Cardiac fibroblast (primary cell): ENCODE results near the gene GPC6.

Source experiments
- DNase-seq, 2 donors: peaks; one replicate each; pipeline versions ENCODE4 v3.0.0 to v3.0.0-alpha.2; 2010; ENCODE audit warnings: low read depth in 2 of 2
- H3K4me3 ChIP-seq, 2 donors: replicated peaks in 1 of 2; 1 replicate in 1 of 2; 2 replicates in 1 of 2; pipeline ENCODE4 v1.5.1; 2011; ENCODE audit warnings: low read depth in 2 of 2, low read length in 2 of 2, mild to moderate bottlenecking in 2 of 2, moderate library complexity in 1 of 2
- TF ChIP-seq, protein P1 (sequence below): IDR thresholded peaks from one replicate; pipeline ENCODE4 v1.5.1; 2011; ENCODE audit warnings: low read depth, mild to moderate bottlenecking, low read length, inconsistent platforms

GPC6 gene

DNA sequence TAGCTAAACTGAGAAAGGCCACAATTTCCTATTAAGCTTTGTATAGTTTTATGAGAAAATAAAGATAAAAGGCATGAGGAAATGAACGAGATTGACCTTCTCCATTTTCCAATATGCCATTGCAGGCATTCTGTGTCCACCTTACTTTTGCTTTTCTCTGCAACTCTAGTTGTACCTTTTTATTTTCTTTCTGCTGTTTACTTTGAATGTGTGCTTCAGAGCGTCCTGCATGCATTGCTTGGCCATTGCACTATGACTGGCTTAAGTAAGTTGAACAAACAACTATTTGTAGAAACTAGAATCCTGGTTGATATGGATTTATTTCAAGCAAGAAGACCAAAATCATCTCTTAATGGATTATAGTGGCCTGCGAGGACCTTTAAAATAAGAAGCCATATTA is 510.3 kb downstream of the GPC6 start:
- no peak for DNase-seq
- TF ChIP-seq, protein P1, sequence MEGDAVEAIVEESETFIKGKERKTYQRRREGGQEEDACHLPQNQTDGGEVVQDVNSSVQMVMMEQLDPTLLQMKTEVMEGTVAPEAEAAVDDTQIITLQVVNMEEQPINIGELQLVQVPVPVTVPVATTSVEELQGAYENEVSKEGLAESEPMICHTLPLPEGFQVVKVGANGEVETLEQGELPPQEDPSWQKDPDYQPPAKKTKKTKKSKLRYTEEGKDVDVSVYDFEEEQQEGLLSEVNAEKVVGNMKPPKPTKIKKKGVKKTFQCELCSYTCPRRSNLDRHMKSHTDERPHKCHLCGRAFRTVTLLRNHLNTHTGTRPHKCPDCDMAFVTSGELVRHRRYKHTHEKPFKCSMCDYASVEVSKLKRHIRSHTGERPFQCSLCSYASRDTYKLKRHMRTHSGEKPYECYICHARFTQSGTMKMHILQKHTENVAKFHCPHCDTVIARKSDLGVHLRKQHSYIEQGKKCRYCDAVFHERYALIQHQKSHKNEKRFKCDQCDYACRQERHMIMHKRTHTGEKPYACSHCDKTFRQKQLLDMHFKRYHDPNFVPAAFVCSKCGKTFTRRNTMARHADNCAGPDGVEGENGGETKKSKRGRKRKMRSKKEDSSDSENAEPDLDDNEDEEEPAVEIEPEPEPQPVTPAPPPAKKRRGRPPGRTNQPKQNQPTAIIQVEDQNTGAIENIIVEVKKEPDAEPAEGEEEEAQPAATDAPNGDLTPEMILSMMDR = no peak
- no peak overlapping the region for H3K4me3 ChIP-seq

DNA sequence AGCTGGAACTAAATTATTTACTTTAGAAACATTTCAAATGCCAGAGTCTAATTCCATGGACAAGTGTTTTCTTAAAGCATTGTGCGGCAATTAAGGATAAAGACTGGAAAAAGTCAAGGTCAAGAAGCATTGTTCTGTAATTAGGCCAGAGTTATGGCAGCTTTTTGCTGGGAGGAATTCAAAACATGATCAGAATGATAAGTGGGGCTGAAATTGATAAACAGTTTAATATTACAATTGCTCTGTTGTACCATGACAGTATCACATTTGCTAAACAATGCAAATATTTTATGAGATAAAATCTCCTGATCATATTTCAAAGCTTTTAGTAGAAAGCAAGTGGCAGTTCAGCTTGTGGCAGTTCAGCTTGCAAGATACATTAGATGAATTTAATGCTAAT is 513.7 kb downstream of the GPC6 start:
- TF ChIP-seq, protein P1 = no peak
- DNase-seq = no peak
- H3K4me3 ChIP-seq = no peak overlapping the region

DNA sequence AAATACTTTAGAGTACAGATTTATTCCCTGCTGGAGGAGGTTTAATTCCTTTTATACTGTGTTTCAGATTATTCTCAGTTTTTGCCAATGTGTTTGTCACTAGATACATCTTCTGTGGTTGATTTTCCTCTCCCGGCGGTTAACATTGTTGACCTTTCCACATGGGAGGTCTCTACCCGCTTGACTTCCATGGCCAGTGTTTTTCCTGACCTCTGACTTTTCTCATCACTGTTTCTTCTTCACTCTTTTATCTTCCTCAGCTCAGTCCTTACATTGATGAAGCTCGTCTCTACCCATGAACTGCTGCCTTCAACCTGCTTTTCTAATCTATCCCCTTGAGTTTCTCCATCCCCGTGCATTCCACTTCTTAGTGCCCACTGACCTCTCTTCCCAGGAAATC is 517.4 kb downstream of the GPC6 start:
- TF ChIP-seq, protein P1 = no peak
- H3K4me3 ChIP-seq = no peak overlapping the region
- DNase-seq = no peak

DNA sequence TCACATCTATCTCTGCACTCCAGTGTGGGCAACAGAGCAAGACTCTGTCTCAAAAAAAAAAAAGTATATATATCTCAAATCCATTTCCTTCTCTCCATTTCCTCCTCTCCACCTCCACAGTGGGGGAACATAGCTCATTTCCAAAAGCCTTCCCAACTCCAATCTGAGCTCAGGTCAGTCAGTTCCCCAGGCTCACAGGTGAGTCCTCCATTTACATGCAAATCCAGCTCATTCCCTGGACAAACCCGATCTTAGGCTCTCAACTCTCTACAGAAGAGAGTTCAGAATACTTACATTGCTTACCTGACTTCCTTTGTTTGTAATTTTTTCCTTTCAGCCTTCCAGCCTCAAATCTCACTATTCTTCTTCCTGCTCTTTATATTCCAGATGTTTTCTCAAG is 518.3 kb downstream of the GPC6 start:
- H3K4me3 ChIP-seq = no peak overlapping the region
- TF ChIP-seq, protein P1 = no peak
- no peak for DNase-seq

DNA sequence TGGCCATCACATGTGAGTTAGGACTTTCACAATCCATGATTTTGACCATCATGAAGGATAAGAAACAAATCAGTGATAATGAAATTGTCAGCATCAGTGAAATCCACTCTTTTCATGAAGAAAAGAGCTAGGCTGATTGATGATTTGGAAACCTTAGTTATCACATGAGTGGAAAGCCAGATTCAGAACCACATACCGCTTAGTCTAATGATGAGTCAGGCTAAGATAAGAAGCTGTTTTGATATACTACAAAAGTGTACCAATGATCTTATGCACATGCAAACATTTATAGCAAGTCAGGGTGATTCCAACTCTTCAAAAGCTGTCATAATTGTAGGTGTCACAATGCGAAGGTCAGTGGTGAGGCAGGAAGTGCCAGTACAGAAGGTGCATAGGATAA is 519.3 kb downstream of the GPC6 start:
- DNase-seq = peak in 1 of 2 donors; percentile 41
- no peak overlapping the region for H3K4me3 ChIP-seq

DNA sequence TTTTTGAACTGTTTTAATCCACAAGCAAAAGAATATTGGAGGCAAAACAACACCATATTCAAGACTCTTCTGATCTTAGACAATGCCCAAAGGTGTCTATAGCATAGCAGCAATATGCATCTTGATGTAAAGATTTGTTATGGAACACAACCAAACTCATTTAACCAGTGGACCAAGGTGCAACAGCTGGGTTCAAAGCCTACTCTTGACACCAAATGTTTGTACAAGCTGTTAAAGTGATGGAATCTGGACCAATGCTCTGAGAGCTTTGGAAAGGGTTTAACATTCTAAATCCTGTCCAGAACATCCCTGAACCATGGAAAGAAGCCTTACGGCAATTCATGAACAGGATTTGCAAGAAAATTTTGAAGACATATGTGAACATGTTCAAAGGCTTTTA is 520.0 kb downstream of the GPC6 start:
- TF ChIP-seq, protein P1 = no peak
- no peak for DNase-seq
- no peak overlapping the region for H3K4me3 ChIP-seq

More for the DNA sequence above, 519.3 kb downstream of the GPC6 start:
- TF ChIP-seq, protein P1 = no peak

DNA sequence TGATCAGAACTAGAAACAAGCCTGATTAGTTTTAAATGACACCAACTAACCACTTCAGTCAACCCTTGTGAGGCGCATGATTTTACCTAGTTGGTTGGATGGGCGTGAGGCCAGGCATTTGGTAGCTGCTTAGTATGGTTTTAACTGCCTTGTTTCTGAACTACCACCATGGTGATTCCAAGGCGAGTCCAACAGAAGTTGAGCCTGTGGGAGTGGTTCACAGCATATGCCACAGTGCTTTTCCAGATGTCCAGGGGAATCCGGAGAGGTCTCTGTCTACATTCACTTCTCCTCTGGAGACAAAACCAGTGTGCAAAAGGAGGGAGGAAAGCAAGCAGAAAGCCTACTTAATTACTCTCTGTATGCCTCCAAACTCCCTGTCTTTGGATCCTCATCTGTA is 524.1 kb downstream of the GPC6 start:
- DNase-seq = no peak
- H3K4me3 ChIP-seq = no peak overlapping the region
- TF ChIP-seq, protein P1 = no peak
